K562 (cell line): ENCODE measurements around the gene ERC2. TPM values are rescaled to one million over a fixed set of nuclear protein-coding genes. Genes with fewer than 3 reads are reported as not detected.

Experiments used
- ATAC-seq: fragments of 200-7000 bp; cut with Tn5 transposase; 3 replicates; pipeline ENCODE4 v1.9.1; 2020; ENCODE audit warnings: moderate library complexity
- BruUV-seq: library from RNA; stranded (reverse); fragments of 400-500 nt; replicated peaks from 2 replicates; lab custom pipeline; 2021; lab: Mats Ljungman, UMichigan
- CTCF ChIA-PET: fragments of 300-600 bp; formaldehyde crosslinking; extraction: SDS; loops from one replicate; lab custom pipeline; 2021; ENCODE audit warnings: low intra/inter-chr PET ratio; lab: Yijun Ruan, JAX
- POLR2A ChIA-PET: fragments of 300-600, 350-650 bp; sonication (Branson Sonifier 250); formaldehyde crosslinking; extraction: SDS; loops from one replicate; lab custom pipeline; 2021; ENCODE audit warnings: antibody characterized with exemption, inconsistent platforms; lab: Yijun Ruan, JAX
- DNase-seq, 4 experiments: peaks; one replicate each; pipeline versions ENCODE4 v3.0.0 to v3.0.0-alpha.2; 2011 to 2018; ENCODE audit warnings: low spot score in 3 of 4, mixed read lengths in 3 of 4; ENCODE audit errors: extremely low read depth in 1 of 4
- FAIRE-seq: peaks from 2 replicates; lab custom pipeline; 2011; peaks lifted over from hg19 to GRCh38; lab: Jason Lieb, UNC
- H2AFZ ChIP-seq: 2 replicates; pipeline ENCODE4 v1.6.0; 2011; ENCODE audit warnings: low read depth, low read length, control low read depth, inconsistent platforms
- H3K27ac ChIP-seq: fragments of 200-600 bp; 3 replicates; pipeline ENCODE4 v1.8.0; 2011; ENCODE audit warnings: low read depth, mild to moderate bottlenecking, control low read depth, inconsistent platforms, low read length, moderate library complexity, mixed read lengths; ENCODE audit errors: extremely low read depth
- H3K27me3 ChIP-seq, 2 experiments: fragments of 300-600 bp in 1 of 2; 2 replicates in 1 of 2; 3 replicates in 1 of 2; pipeline versions ENCODE4 v1.6.0 to v1.8.0; 2011; ENCODE audit warnings: inconsistent platforms in 2 of 2, low read length in 2 of 2, mild to moderate bottlenecking in 1 of 2, mixed read lengths in 1 of 2, moderate library complexity in 1 of 2; ENCODE audit not compliant: control insufficient read depth in 2 of 2, insufficient read depth in 2 of 2
- H3K36me3 ChIP-seq: fragments of 300-600 bp; 3 replicates; pipeline ENCODE4 v1.8.0; 2011; ENCODE audit warnings: mild to moderate bottlenecking, low read length, inconsistent platforms; ENCODE audit not compliant: control insufficient read depth, insufficient read depth
- H3K4me1 ChIP-seq, 2 experiments: fragments of 200-600 bp in 1 of 2; replicated peaks in 1 of 2; 2 replicates in 1 of 2; 3 replicates in 1 of 2; pipeline versions ENCODE4 v1.5.1 to v1.8.0; 2011; ENCODE audit warnings: inconsistent platforms in 2 of 2, low read length in 2 of 2, mild to moderate bottlenecking in 1 of 2, mixed read lengths in 1 of 2, moderate library complexity in 1 of 2; ENCODE audit not compliant: control insufficient read depth in 2 of 2, insufficient read depth in 2 of 2
- H3K4me2 ChIP-seq: 2 replicates; pipeline ENCODE4 v1.6.1; 2011; ENCODE audit warnings: low read length, control low read depth, inconsistent platforms, mixed read lengths; ENCODE audit not compliant: insufficient read depth
- H3K4me3 ChIP-seq: fragments of 200-600 bp; sonication (generic), shearing (Covaris generic); 2 replicates; pipeline ENCODE4 v1.5.1; 2016; ENCODE audit warnings: control low read depth, inconsistent platforms
- H3K79me2 ChIP-seq: fragments of 200-600 bp; 3 replicates; pipeline ENCODE4 v1.8.0; 2011; ENCODE audit warnings: low read length, inconsistent platforms; ENCODE audit not compliant: control insufficient read depth, insufficient read depth
- H3K9ac ChIP-seq, 2 experiments: 2 replicates each; pipeline versions ENCODE4 v1.6.0 to v1.6.1; 2011; ENCODE audit warnings: low read depth in 2 of 2, low read length in 2 of 2, control low read depth in 1 of 2, inconsistent platforms in 1 of 2, mild to moderate bottlenecking in 1 of 2, mixed read lengths in 1 of 2; ENCODE audit not compliant: insufficient read depth in 1 of 2
- H3K9me1 ChIP-seq: one replicate; pipeline ENCODE4 v1.6.0; 2011; ENCODE audit warnings: inconsistent platforms, mild to moderate bottlenecking, low read length, moderate library complexity; ENCODE audit not compliant: control insufficient read depth, insufficient read depth
- H3K9me3 ChIP-seq: replicated peaks from 2 replicates; pipeline ENCODE4 v1.5.1; 2011; ENCODE audit warnings: low read depth, low read length, inconsistent platforms; ENCODE audit not compliant: control insufficient read depth, insufficient read depth
- H4K20me1 ChIP-seq: replicated peaks from 2 replicates; pipeline ENCODE4 v1.6.1; 2011; ENCODE audit warnings: low read length, inconsistent platforms, mixed read lengths; ENCODE audit not compliant: control insufficient read depth, insufficient read depth
- GTF2A2 ChIP-seq: IDR thresholded peaks from 2 replicates; pipeline ENCODE4 v1.6.1; 2016; ENCODE audit warnings: mild to moderate bottlenecking, missing genetic modification characterization, missing compliant biosample characterization
- ILK ChIP-seq: fragments of 450-650 bp; IDR thresholded peaks from 2 replicates; pipeline ENCODE4 v1.6.1; 2016; ENCODE audit warnings: missing genetic modification characterization, low read depth, mild to moderate bottlenecking, missing compliant biosample characterization, moderate library complexity, borderline replicate concordance
- RHOXF2B ChIP-seq: fragments of 250-450 bp; sonication (Bioruptor Pico); conservative IDR thresholded peaks from 2 replicates; pipeline ENCODE4 v1.5.1; 2021
- ZBTB17 ChIP-seq: fragments of 450-650 bp; formaldehyde crosslinking; IDR thresholded peaks from 2 replicates; pipeline ENCODE4 v1.4.0; 2020; ENCODE audit warnings: mild to moderate bottlenecking
- ZKSCAN8 ChIP-seq: fragments of 200-800 bp; sonication (Bioruptor generic); IDR thresholded peaks from 2 replicates; pipeline ENCODE4 v1.6.1; 2016; ENCODE audit warnings: missing genetic modification characterization, missing compliant biosample characterization
- WGBS: fragments of 100-300 bp; shearing (Covaris generic); methylation state at CpG from one replicate; pipeline ENCODE4 v1.1.6; 2016; ENCODE audit warnings: low coverage, mixed read lengths; ENCODE audit not compliant: insufficient coverage; ENCODE audit errors: missing lambda C conversion rate; 5-methylcytosine and 5-hydroxymethylcytosine counted together
- in situ Hi-C: fragments of 300-500 bp; cut with MboI; formaldehyde crosslinking; loops from 4 replicates; pipeline ENCODE4 v1.15.0; 2018; ENCODE audit warnings: inconsistent platforms, mixed read lengths
- intact Hi-C: fragments of 100-400 bp; cut with micrococcal nuclease; formaldehyde crosslinking; loops from 2 replicates; pipeline ENCODE4 v1.14.2; 2022
- polyA plus RNA-seq, 8 experiments: library from polyadenylated mRNA; depleted of rRNA in 4 of 8; stranded (reverse) in 5 of 8; unstranded in 3 of 8; fragments of >200 nt; fragmentation: Nextera tagmentation in 2 of 8; fragmentation: Illumina TruSeq in 1 of 8; extraction: Ambion mirVana in 2 of 8; extraction: Trizol in 1 of 8; gene quantifications; 2 replicates each; pipeline versions ENCODE4 v1.2.1 to v1.2.3, GENCODE V29; 2011 to 2014; ENCODE audit warnings: inconsistent platforms in 1 of 8, missing spikeins in 1 of 8
- total RNA-seq, 7 experiments: library from RNA; depleted of rRNA in 6 of 7; stranded (reverse); fragments of >200 nt in 6 of 7; fragmentation: Illumina TruSeq in 2 of 7; extraction: Trizol in 2 of 7; gene quantifications; 2 replicates each; pipeline versions ENCODE4 v1.2.1 to v1.2.3, GENCODE V29; 2011 to 2021; ENCODE audit warnings: low replicate concordance in 1 of 7
- TF ChIP-seq, protein P1 (sequence below): fragments of 450-650 bp; IDR thresholded peaks from 2 replicates; pipeline ENCODE4 v1.6.1; 2018; ENCODE audit not compliant: partially characterized antibody
- TF ChIP-seq, protein P2 (sequence below): fragments of 450-650 bp; conservative IDR thresholded peaks from 2 replicates; pipeline ENCODE4 v1.6.1; 2016; ENCODE audit warnings: missing genetic modification characterization, low read depth, mild to moderate bottlenecking, control low read depth, missing compliant biosample characterization

The ERC2 gene
- total and polyA plus RNA-seq, 9 of the 15 experiments (the other 6 are each of a cell fraction or from before 2014, with no cell fraction given) = 0.04 to 0.18 (median 0.07) TPM; not detected in 2

DNA sequence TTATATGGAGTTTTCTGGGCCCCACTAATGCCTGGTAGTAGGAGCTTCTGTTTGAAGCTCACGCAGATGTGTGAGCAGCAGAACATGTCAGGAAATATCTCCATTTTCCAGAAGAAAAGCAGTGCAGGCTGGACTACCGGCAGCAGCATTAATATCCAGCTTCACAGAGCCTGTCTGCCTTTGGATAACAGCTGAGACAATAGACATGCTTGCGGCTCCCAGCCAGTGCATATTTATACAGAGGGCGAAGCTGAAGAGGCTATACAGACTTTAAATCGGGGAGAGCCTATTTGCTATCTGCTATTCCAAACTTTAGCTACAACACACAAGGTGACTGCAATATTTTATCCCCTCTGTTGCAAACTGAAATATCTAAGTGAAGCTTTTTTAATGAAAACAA, 731.1 kb downstream of the ERC2 start:
- intact Hi-C loops = no loop called here
- WGBS = 0% methylated on average over 5 of the region's 5 CpGs

GRCh38 chr3:55735976-55736375, 732.3 kb downstream of the ERC2 start:
- no peaks in the 10 kb centered on the region for H4K20me1 ChIP-seq
- H3K9me1 ChIP-seq = no peaks in the 10 kb centered on the region
- H3K9me3 ChIP-seq = no peaks in the 10 kb centered on the region
- H3K4me1 ChIP-seq = no peaks in the 10 kb centered on the region
- H3K36me3 ChIP-seq = no peaks in the 10 kb centered on the region
- ChIA-PET CTCF (no interaction called here), POLR2A (no interaction called here)
- DNase-seq (no peak), ATAC-seq (no peak), FAIRE-seq (no peak)
- H3K27ac ChIP-seq = no peak overlapping the region
- no peak overlapping the region for H3K4me3 ChIP-seq
- H3K27me3 ChIP-seq = no peaks in the 10 kb centered on the region
- BruUV-seq = no TSS peak
- TF ChIP-seq, protein P1, sequence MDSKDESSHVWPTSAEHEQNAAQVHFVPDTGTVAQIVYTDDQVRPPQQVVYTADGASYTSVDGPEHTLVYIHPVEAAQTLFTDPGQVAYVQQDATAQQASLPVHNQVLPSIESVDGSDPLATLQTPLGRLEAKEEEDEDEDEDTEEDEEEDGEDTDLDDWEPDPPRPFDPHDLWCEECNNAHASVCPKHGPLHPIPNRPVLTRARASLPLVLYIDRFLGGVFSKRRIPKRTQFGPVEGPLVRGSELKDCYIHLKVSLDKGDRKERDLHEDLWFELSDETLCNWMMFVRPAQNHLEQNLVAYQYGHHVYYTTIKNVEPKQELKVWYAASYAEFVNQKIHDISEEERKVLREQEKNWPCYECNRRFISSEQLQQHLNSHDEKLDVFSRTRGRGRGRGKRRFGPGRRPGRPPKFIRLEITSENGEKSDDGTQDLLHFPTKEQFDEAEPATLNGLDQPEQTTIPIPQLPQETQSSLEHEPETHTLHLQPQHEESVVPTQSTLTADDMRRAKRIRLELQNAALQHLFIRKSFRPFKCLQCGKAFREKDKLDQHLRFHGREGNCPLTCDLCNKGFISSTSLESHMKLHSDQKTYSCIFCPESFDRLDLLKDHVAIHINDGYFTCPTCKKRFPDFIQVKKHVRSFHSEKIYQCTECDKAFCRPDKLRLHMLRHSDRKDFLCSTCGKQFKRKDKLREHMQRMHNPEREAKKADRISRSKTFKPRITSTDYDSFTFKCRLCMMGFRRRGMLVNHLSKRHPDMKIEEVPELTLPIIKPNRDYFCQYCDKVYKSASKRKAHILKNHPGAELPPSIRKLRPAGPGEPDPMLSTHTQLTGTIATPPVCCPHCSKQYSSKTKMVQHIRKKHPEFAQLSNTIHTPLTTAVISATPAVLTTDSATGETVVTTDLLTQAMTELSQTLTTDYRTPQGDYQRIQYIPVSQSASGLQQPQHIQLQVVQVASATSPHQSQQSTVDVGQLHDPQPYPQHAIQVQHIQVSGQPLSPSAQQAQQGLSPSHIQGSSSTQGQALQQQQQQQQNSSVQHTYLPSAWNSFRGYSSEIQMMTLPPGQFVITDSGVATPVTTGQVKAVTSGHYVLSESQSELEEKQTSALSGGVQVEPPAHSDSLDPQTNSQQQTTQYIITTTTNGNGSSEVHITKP = no peak
- no peak overlapping the region for H3K9ac ChIP-seq
- H3K79me2 ChIP-seq = no peaks in the 10 kb centered on the region
- H3K4me2 ChIP-seq = no peak overlapping the region
- 0% methylated on average over 3 of the region's 3 CpGs for WGBS
- H2AFZ ChIP-seq = no peak overlapping the region
- in situ Hi-C loops (no loop called here), intact Hi-C loops (no loop called here)

More for the DNA sequence above, 731.1 kb downstream of the ERC2 start:
- DNase-seq (no peak), FAIRE-seq (no peak), ATAC-seq (no peak)
- Histone ChIP-seq H3K4me1 (no peaks in the 10 kb centered on the region), H3K9ac (no peak overlapping the region), H3K9me3 (no peaks in the 10 kb centered on the region), H3K4me2 (no peak overlapping the region), H3K9me1 (no peaks in the 10 kb centered on the region), H3K79me2 (no peaks in the 10 kb centered on the region), H4K20me1 (no peaks in the 10 kb centered on the region), H3K36me3 (no peaks in the 10 kb centered on the region), H3K4me3 (no peak overlapping the region), H3K27me3 (no peaks in the 10 kb centered on the region), H3K27ac (no peak overlapping the region), H2AFZ (no peak overlapping the region)
- TF ChIP-seq ZBTB17 (no peak), RHOXF2B (CRISPR knock-in tag) (no peak), ZKSCAN8 (CRISPR knock-in tag) (no peak), GTF2A2 (tag) (no peak), ILK (tag) (no peak)
- TF ChIP-seq, protein P2, sequence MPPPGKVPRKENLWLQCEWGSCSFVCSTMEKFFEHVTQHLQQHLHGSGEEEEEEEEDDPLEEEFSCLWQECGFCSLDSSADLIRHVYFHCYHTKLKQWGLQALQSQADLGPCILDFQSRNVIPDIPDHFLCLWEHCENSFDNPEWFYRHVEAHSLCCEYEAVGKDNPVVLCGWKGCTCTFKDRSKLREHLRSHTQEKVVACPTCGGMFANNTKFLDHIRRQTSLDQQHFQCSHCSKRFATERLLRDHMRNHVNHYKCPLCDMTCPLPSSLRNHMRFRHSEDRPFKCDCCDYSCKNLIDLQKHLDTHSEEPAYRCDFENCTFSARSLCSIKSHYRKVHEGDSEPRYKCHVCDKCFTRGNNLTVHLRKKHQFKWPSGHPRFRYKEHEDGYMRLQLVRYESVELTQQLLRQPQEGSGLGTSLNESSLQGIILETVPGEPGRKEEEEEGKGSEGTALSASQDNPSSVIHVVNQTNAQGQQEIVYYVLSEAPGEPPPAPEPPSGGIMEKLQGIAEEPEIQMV (tag) = no peak
- in situ Hi-C loops = no loop called here
- BruUV-seq = no TSS peak
- ChIA-PET CTCF (no interaction called here), POLR2A (interaction anchor here (0.7 kb wide), 2 partner anchors 34 to 57 kb away, joined by 3 read pairs; no protein-coding TSS in a partner anchor)
